ENCODE measurements around the gene VPREB3.
"Not testable (repeated sequence)": the region's sequence is repeated elsewhere in the genome, so short reads cannot be mapped to it uniquely, and the experiment has no call there.

VPREB3 gene

DNA sequence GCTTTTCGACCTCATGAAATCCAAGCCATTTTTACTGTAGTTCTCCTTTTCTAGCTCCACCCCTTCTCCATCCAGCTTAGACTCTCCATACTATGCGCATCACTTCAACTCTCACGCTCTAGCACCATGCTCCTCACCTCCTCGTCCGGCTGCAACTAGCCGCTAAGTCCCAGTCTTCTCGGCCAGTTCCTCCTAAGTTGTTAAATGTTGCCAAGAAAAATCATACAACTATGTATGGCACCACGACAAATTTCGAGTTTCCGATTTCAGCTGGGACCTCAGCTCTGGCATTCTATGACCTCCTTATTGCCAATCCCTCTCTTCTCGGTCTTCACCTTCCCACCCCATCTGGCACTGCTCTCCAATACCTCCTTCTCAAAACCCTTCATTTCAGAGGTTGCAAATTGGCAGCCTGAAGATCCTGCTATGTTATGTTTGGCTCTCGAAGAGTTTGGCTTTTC is 4.4 kb downstream of the VPREB3 start:
- no peaks in the 10 kb centered on the region for H3K9me3 ChIP-seq (ENCODE audit: control insufficient read depth, insufficient read depth, low read length)
- H3K4me1 ChIP-seq (ENCODE audit: insufficient read depth, low read length), result no peaks in the 10 kb centered on the region; the same call in 1 of the 2 replicates
- H3K36me3 ChIP-seq (ENCODE audit: insufficient read depth, low read length), result no peaks in the 10 kb centered on the region
- H3K9ac ChIP-seq (ENCODE audit: low read depth, low read length), result peak overlapping the region; percentile 84; the same call in 1 of the 2 replicates

DNA sequence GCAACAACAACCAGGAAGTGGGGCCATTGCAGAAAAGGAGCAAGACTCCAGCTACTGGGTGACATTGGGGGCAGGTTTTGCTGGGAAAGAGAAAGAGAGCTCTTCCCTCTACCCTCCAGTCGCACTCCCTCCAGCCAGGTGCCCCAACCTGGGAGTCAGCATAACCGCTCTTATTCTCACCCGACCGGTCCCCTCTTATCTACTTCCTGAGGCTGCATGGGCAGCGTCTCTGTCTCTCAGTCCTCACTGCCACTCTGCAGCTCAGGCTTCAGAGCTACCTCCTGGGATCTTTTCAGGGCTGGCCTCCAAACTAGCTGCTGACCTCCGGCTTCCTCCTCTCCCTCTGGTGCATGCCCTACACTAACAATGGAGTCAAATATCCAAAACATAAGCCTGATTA is 8.4 kb downstream of the VPREB3 start:
- Histone ChIP-seq H3K9me3 (ENCODE audit: control insufficient read depth, insufficient read depth, low read length) (no peaks in the 10 kb centered on the region), H3K36me3 (ENCODE audit: insufficient read depth, low read length) (peaks cover 3% of the 10 kb centered on the region; the same call in 1 of the 2 replicates), H3K9ac (ENCODE audit: low read depth, low read length) (no peak overlapping the region), H3K4me1 (ENCODE audit: insufficient read depth, low read length) (no peaks in the 10 kb centered on the region)

GRCh38 chr22:23744485-23744884 is 9.7 kb downstream of the VPREB3 start:
- Histone ChIP-seq H3K4me1 (ENCODE audit: insufficient read depth, low read length) (no peaks in the 10 kb centered on the region), H3K9ac (ENCODE audit: low read depth, low read length) (no peak overlapping the region), H3K9me3 (ENCODE audit: control insufficient read depth, insufficient read depth, low read length) (no peaks in the 10 kb centered on the region), H3K36me3 (ENCODE audit: insufficient read depth, low read length) (peaks cover 3% of the 10 kb centered on the region; the same call in 1 of the 2 replicates)

DNA sequence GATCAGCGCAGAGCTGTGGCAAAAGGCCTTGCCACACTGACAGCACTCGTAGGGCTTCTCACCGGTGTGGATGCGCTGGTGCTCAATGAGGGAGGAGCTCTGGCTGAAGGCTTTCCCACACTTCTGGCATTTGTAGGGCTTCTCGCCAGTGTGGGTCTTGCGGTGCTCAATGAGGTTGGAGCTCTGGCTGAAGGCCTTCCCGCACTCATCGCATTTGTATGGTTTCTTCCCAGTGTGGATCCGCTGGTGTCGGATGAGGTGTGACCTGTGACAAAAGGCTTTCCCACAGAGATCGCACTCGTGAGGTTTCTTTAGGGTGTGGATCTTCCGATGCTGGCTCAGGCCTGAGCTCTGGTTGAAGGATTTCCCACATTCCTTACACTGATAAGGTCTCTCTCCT is 10.2 kb downstream of the VPREB3 start:
- H3K36me3 ChIP-seq (ENCODE audit: insufficient read depth, low read length), result peaks cover 3% of the 10 kb centered on the region; the same call in 1 of the 2 replicates
- no peak overlapping the region for H3K9ac ChIP-seq (ENCODE audit: low read depth, low read length)
- H3K4me1 ChIP-seq (ENCODE audit: insufficient read depth, low read length), result no peaks in the 10 kb centered on the region
- no peaks in the 10 kb centered on the region for H3K9me3 ChIP-seq (ENCODE audit: control insufficient read depth, insufficient read depth, low read length)

- H3K36me3 ChIP-seq (ENCODE audit: insufficient read depth, low read length), result peaks cover 3% of the 10 kb centered on the region; the same call in 1 of the 2 replicates
- H3K9me3 ChIP-seq (ENCODE audit: control insufficient read depth, insufficient read depth, low read length), result no peaks in the 10 kb centered on the region
- H3K9ac ChIP-seq (ENCODE audit: low read depth, low read length), result no peak overlapping the region
- no peaks in the 10 kb centered on the region for H3K4me1 ChIP-seq (ENCODE audit: insufficient read depth, low read length)
These were observed 10.9 kb downstream of the VPREB3 start for GRCh38 chr22:23743303-23743705.

DNA sequence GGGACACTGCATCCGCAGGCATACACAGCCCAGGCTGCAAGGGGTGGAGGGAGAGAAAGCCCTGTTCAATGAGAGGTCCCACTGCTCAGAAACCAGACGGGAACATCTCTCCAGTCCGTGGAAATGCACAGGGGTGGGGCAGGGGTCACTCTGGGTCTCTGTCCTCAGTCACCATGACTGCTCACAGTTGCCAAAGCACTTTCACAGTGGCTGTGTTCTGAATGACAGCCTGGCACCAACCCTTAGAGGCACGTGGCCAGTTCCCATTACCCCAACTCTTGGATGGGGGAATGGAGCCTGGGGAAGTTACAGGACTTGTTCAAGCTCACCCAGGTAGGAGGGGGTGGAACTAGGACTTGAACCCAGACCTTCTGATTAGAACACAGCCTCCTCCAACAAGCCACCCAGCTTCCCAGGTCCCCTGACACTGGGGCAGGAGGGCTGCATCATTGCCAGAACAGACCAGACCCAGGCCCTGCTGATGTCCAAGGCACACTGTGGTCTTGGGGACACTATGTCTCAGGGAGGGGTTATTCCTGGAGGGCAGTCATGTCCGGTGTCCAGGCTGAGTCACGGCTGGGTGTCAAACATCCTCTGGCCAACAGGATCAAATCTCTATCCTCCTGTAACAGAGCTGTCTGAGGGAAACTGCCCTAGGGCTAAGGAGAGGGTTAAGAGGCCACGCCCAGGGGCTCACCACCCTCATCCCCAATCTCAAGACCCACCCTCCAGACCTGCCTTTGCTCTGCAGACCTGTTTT is 11.5 kb downstream of the VPREB3 start:
- Histone ChIP-seq H3K4me1 (ENCODE audit: insufficient read depth, low read length) (no peaks in the 10 kb centered on the region), H3K9me3 (ENCODE audit: control insufficient read depth, insufficient read depth, low read length) (no peaks in the 10 kb centered on the region), H3K9ac (ENCODE audit: low read depth, low read length) (no peak overlapping the region), H3K36me3 (ENCODE audit: insufficient read depth, low read length) (peaks cover 3% of the 10 kb centered on the region; the same call in 1 of the 2 replicates)

DNA sequence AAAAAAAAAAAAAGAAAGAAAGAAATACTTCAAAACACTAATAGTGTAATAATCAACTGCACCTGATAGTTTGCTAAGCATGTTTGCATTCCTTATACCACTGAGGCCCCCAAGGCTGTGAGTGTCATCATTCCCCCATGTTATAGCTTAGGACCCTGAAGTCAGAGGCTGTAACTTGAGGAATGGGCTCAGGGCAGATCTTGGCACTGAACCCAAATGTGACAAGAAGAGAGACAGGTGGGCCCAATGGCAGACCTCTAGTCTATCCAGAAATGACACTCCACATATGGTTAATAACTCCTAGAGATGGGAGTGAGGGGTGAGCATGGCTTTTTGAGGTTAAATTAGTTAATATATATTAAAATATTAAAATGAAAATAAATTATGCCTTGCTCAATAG is 16.5 kb downstream of the VPREB3 start:
- no peaks in the 10 kb centered on the region for H3K36me3 ChIP-seq (ENCODE audit: insufficient read depth, low read length)
- H3K9me3 ChIP-seq (ENCODE audit: control insufficient read depth, insufficient read depth, low read length), result no peaks in the 10 kb centered on the region
- H3K9ac ChIP-seq (ENCODE audit: low read depth, low read length), result no peak overlapping the region
- H3K4me1 ChIP-seq (ENCODE audit: insufficient read depth, low read length), result peaks cover 3% of the 10 kb centered on the region; the same call in 1 of the 2 replicates

DNA sequence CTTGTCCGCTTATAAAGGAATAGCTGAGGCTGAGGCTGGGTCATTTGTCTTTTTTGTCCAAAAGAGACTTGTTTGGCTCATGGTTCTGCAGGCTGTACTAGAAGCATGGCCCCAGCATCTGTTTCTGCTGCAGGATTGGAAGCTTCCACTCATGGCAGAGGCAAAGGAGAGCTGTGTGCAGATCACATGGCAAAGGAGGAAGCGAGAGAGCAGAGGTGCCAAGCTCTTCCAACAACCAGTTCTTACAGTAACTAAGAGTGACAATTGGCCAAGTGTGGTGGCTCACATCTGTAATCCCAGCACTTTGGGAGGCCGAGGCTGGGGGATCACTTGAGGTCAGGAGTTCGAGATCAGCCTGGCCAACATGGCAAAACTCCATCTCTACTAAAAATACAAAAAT is 26.1 kb downstream of the VPREB3 start:
- H3K4me1 ChIP-seq (ENCODE audit: insufficient read depth, low read length); H3K9ac ChIP-seq (ENCODE audit: low read depth, low read length); H3K9me3 ChIP-seq (ENCODE audit: control insufficient read depth, insufficient read depth, low read length); H3K36me3 ChIP-seq (ENCODE audit: insufficient read depth, low read length): not testable (repeated sequence)

DNA sequence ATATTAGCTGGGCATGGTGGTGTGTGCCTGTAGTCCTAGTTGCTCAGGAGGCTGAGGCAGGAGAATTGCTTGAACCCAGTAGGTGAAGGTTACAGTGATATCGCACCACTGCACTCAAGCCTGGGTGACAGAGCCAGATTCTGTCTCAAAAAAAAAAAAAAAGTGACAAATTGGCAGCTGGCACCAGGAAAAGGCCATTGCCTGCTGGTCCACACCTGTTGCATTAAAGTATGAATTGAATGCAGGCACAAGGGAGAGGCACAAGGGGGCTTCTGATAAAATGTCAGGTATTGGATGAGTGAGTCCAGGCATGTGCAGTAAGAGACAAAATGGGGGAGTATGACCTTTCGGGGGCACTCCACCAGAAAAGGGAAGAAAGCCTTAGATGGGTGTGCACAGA is 31.5 kb downstream of the VPREB3 start:
- no peaks in the 10 kb centered on the region for H3K4me1 ChIP-seq (ENCODE audit: insufficient read depth, low read length)
- H3K9me3 ChIP-seq (ENCODE audit: control insufficient read depth, insufficient read depth, low read length), result no peaks in the 10 kb centered on the region
- no peaks in the 10 kb centered on the region for H3K36me3 ChIP-seq (ENCODE audit: insufficient read depth, low read length)

DNA sequence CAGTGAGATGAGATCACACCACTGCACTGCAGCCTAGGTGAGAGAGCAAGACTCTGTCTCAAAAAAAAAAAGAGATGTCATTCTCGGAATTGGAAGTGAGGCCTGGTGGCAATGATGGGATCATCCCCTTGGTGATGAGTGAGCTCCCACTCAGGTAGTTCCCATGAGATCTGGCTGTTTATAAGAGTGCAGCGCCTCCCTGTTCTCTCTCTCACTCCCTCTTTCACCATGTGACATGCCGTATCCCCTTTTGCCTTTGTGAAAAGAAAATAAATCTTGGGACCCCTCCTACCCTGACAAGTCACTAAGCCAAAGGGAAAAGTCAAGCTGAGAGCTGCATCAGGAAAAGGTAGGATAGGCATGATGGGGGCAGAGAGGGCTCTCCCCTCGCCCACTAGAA is 32.1 kb downstream of the VPREB3 start:
- Histone ChIP-seq H3K9me3 (ENCODE audit: control insufficient read depth, insufficient read depth, low read length) (no peaks in the 10 kb centered on the region), H3K9ac (ENCODE audit: low read depth, low read length) (no peak overlapping the region), H3K36me3 (ENCODE audit: insufficient read depth, low read length) (no peaks in the 10 kb centered on the region), H3K4me1 (ENCODE audit: insufficient read depth, low read length) (no peaks in the 10 kb centered on the region)

More for the DNA sequence above, 31.5 kb downstream of the VPREB3 start:
- H3K9ac ChIP-seq (ENCODE audit: low read depth, low read length), result no peak overlapping the region

DNA sequence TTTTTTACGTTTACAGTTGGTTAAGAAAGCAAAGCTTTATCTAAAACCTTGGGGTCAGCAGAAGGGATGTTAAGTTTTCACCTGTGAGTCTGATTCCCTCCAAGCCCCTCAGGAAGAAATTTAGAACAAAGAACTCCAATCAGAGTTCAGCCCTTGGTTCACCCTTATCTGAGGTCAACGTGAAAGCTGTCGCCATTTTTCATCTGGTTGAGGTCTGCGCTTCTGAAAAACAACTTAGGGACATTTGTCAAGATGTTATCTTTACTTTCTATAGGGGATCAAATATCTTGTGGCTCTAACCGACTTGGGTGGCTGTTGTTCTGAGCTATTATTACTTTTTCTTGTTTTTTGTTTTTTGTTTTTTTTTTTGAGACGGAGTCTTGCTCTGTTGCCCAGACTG is 33.4 kb downstream of the VPREB3 start:
- Histone ChIP-seq H3K9ac (ENCODE audit: low read depth, low read length) (no peak overlapping the region), H3K9me3 (ENCODE audit: control insufficient read depth, insufficient read depth, low read length) (no peaks in the 10 kb centered on the region), H3K4me1 (ENCODE audit: insufficient read depth, low read length) (no peaks in the 10 kb centered on the region), H3K36me3 (ENCODE audit: insufficient read depth, low read length) (no peaks in the 10 kb centered on the region)

DNA sequence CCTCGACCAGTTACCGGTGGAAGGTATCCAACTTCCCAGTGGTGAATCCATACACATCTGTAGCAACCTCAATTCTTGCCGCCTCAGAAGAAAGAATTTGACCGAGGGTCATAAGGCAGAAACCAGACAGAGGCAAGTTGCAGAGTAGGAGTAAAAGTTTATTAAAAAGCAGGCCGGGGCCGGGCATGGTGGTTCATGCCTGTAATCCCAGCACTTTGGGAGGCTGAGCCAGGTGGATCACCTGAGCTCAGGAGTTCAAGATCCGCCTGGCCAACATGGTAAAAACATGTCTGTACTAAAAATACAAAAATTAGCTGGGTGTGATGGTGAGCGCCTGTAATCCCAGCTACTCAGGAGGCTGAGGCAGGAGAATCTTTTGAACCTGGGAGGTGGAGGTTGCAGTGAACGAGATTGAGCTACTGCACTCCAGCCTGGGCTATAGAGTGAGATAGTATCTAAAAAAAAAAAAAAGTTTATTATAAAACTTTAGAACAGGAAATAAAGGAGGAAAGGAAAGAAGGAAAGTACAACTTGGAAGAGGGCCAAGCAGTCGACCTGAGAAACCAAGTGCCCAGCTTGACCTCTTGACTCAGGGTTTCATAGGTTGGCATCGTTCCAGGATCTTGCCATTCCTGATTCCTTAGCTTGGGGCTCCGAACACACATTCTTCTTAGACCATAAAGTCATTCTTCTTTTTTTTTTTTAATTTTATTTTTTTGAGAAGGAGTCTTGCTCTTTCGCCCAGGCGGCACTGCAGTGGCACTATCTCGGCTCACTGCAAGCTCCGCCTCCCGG is 35.7 kb downstream of the VPREB3 start:
- no peaks in the 10 kb centered on the region for H3K9me3 ChIP-seq (ENCODE audit: control insufficient read depth, insufficient read depth, low read length)
- no peaks in the 10 kb centered on the region for H3K4me1 ChIP-seq (ENCODE audit: insufficient read depth, low read length)
- H3K9ac ChIP-seq (ENCODE audit: low read depth, low read length), result no peak overlapping the region
- no peaks in the 10 kb centered on the region; the same call in 1 of the 2 replicates for H3K36me3 ChIP-seq (ENCODE audit: insufficient read depth, low read length)

GRCh38 chr22:23716811-23717801 is 37.1 kb downstream of the VPREB3 start:
- no peaks in the 10 kb centered on the region; the same call in 1 of the 2 replicates for H3K36me3 ChIP-seq (ENCODE audit: insufficient read depth, low read length)
- H3K9me3 ChIP-seq (ENCODE audit: control insufficient read depth, insufficient read depth, low read length), result no peaks in the 10 kb centered on the region
- peak overlapping the region; percentile 87 for H3K9ac ChIP-seq (ENCODE audit: low read depth, low read length)
- no peaks in the 10 kb centered on the region for H3K4me1 ChIP-seq (ENCODE audit: insufficient read depth, low read length)

Data from ES-I3 (cell line).